GM08714 (cell line): ENCODE results near the gene SOS2.

Experiments used
- H3K4me3 ChIP-seq: fragments of 200-500 bp; sonication (Bioruptor generic); 2 replicates; pipeline ENCODE4 v1.5.1; 2014; ENCODE audit warnings: mild to moderate bottlenecking, low read length, inconsistent platforms
- ZNF274 ChIP-seq: IDR thresholded peaks from 2 replicates; pipeline ENCODE4 v1.6.1; 2012; ENCODE audit warnings: mild to moderate bottlenecking, low read depth, low read length

SOS2 gene

GRCh38 chr14:50233951-50234250 lies 2.5 kb upstream of the SOS2 start:
- no peak overlapping the region for H3K4me3 ChIP-seq
- no peak for TF ChIP-seq ZNF274

DNA sequence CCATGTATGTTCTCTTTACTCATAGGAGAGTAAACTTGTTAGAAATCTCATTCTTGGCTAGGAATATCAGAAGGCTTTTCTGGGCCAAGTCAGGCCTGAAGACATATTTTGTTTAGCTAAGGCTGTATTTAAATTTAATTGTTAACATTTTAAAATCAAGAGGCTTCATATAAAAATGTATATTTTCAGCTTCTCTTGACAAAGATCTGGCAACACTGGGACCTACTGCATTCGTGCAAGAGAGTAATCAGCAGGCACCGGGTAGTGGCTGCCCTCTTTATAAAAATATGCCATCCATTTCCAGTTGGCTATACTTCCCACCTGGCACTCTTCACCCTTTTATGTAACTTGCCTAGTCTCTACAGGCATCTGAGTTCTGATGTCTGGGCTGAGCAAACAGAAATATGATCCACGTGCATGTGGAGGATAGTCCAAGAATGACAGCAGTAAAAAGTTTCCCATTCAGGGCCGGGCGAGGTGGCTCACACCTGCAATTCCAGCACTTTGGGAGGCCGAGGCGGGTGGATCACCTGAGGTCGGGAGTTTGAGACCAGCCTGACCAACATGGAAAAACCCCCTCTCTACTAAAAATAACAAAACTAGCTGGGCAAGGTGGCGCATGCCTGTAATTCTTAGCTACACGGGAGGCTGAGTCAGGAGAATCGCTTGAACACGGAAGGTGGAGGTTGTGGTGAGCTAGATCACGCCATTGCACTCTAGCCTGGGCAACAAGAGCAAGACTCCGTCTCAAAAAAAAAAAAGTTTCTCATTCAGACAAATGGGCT lies 2.0 kb upstream of the SOS2 start:
- no peak for TF ChIP-seq ZNF274

DNA sequence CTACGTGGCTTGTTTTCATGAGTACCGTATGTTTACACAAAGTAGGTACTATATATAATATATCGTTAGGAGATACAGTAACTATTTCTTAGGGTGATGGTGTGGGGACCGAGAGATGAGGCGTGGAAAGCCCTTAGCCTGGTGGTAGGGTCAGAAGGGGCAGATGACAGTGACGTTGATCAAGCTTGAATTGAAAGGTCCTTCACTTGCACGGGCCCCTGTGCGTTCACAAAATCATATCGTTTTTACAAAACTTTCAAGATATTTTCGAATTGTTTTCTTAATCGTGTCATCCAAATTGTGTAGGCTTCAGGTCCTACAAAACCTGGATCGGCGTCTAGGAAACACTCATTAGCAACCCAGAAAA lies 881 bp upstream of the SOS2 start:
- TF ChIP-seq ZNF274, result no peak
- peak overlapping the region; percentile 94; the same call in 1 of the 2 replicates for H3K4me3 ChIP-seq

More for the DNA sequence above, 2.0 kb upstream of the SOS2 start:
- no peak overlapping the region for H3K4me3 ChIP-seq

DNA sequence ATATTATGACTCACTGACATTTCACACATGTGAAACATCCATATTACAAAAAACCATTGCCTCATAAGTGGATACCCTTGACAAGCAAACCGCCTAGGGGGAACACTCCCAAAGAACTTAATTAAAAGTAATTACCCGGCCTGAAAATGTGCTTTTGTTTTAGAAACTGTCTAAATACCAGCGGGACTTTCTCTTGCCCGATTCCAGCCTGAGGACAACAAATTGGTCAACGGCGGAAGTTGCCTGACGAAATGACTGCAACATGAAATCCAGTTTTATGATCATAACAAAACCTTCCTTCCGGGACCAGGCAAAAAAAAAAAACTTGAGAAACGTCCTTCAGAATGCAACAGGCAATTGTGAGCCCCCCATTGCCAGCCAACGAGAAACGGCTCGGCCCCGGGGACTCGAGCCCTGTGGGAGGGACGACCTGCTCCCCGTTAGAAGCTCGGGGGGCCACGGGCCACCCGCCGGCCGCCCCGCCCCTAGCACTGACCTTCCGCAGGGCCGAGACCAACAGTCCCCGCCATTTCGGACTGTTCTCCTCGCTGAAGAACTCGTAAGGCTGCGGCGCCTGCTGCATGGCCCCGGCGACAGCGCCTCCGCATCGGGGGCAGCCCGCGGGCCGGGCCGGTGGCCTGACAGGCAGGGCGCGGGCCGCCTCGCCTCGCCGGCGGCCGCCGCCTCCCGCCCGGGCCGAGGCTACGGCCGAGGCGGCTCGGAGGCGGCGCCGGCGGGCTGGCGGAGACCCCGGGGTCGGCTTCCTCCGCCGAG lies 490 bp downstream of the SOS2 start:
- TF ChIP-seq ZNF274, result no peak
- H3K4me3 ChIP-seq, result peak overlapping the region; percentile 94

DNA sequence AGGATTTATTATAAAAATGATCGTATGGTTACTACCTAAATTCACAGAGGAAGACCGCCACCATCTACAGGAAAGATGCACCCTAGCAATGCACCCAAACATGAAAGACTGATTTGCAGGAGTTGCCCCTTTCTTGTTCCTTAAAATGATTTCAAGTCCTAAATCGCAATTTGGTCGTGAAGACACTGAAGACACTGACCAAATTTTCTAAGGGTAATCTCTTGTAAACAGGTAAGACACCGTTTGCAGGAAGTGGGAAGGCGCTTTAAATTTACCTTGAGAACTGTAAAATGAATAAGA lies 1.0 kb downstream of the SOS2 start:
- TF ChIP-seq ZNF274, result no peak
- peak overlapping the region; percentile 94 for H3K4me3 ChIP-seq

- peak overlapping the region; percentile 94 for H3K4me3 ChIP-seq
- no peak for TF ChIP-seq ZNF274
Measured at GRCh38 chr14:50229681-50230080, 1.7 kb downstream of the SOS2 start.

DNA sequence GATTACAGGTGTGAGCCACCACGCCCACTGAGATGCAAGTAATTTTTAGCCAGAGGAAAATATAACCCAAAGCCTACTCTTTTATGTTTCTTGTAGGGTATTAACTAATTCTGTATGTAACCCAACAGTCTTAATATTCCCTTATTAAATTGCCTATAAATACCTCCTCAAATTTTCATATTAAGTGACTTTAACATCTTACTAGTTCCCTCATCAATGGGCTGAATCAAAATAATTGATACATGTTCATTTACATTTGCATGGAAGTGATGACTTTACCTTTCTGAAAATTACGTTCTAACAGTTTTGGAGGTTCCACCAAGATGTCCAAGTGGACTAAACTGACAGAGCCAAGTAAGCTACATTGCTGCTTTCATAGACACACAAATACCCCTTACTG lies 3.1 kb downstream of the SOS2 start:
- no peak for TF ChIP-seq ZNF274
- H3K4me3 ChIP-seq, result no peak overlapping the region

GRCh38 chr14:50225974-50226297 lies 5.4 kb downstream of the SOS2 start:
- no peak overlapping the region for H3K4me3 ChIP-seq
- TF ChIP-seq ZNF274, result no peak

GRCh38 chr14:50225067-50225973 lies 6.1 kb downstream of the SOS2 start:
- H3K4me3 ChIP-seq, result no peak overlapping the region
- no peak for TF ChIP-seq ZNF274

- no peak overlapping the region for H3K4me3 ChIP-seq
- TF ChIP-seq ZNF274, result no peak
Measured at GRCh38 chr14:50222055-50222613, 9.2 kb downstream of the SOS2 start.

DNA sequence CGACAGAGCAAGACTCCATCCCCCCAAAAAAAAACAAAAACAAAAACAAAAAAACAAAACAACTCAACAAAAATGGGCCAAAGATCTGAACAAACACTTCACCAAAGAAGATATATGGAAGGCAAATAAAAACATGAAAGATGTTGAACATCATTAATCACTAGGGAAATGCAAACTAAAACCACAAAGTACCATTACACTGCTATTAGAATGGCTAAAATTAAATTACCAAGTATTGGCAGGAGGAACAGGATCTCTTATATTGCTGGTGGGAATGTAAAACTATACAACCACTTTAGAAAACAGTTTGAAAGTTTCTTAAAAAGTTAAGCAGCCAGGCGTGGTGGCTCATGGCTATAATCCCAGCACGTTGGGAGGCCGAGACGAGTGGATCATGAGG lies 12.9 kb downstream of the SOS2 start:
- TF ChIP-seq ZNF274, result no peak
- H3K4me3 ChIP-seq, result no peak overlapping the region

GRCh38 chr14:50215416-50215815 lies 16.0 kb downstream of the SOS2 start:
- no peak overlapping the region for H3K4me3 ChIP-seq
- no peak for TF ChIP-seq ZNF274

DNA sequence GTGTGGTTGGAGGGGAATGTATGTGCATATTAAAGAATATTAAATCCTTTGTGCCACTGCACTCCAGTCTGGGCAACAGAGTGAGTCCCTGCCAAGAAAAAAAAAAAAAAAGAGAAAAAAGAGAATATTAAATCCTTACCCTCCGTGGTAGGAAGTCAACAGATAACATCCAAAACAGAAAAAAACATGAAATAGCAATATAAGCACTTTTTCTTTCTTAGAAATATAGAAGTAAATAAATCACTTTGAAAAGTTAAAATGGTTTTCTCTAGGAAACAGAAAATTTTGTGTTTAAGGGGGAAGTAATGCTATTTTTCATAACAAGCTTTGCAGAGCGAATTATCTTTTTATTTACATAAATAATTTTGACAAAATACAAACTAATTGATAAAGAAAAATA lies 17.6 kb downstream of the SOS2 start:
- no peak overlapping the region for H3K4me3 ChIP-seq
- TF ChIP-seq ZNF274, result no peak

GRCh38 chr14:50212726-50213125 lies 18.7 kb downstream of the SOS2 start:
- H3K4me3 ChIP-seq, result no peak overlapping the region
- no peak for TF ChIP-seq ZNF274
